IPS-18a (cell line): ENCODE measurements around the gene CDK16.

Source experiments
- H3K27ac ChIP-seq: one replicate; pipeline ENCODE4 v1.5.1; 2013; ENCODE audit warnings: low read length
- H3K27me3 ChIP-seq: one replicate; pipeline ENCODE4 v1.6.1; 2013; ENCODE audit warnings: mild to moderate bottlenecking, low read length; ENCODE audit not compliant: control insufficient read depth, insufficient read depth
- H3K36me3 ChIP-seq: one replicate; pipeline ENCODE4 v1.6.1; 2013; ENCODE audit warnings: low read depth, low read length; ENCODE audit not compliant: control insufficient read depth
- H3K4me1 ChIP-seq: one replicate; pipeline ENCODE4 v1.6.1; 2013; ENCODE audit warnings: low read depth, low read length; ENCODE audit not compliant: control insufficient read depth
- H3K4me3 ChIP-seq: one replicate; pipeline ENCODE4 v1.5.1; 2013; ENCODE audit warnings: low read length
- H3K9ac ChIP-seq: one replicate; pipeline ENCODE4 v1.6.1; 2013; ENCODE audit warnings: mild to moderate bottlenecking, low read length, moderate library complexity
- H3K9me3 ChIP-seq: one replicate; pipeline ENCODE4 v1.6.1; 2013; ENCODE audit warnings: low read depth, low read length; ENCODE audit not compliant: control insufficient read depth

CDK16 gene

DNA sequence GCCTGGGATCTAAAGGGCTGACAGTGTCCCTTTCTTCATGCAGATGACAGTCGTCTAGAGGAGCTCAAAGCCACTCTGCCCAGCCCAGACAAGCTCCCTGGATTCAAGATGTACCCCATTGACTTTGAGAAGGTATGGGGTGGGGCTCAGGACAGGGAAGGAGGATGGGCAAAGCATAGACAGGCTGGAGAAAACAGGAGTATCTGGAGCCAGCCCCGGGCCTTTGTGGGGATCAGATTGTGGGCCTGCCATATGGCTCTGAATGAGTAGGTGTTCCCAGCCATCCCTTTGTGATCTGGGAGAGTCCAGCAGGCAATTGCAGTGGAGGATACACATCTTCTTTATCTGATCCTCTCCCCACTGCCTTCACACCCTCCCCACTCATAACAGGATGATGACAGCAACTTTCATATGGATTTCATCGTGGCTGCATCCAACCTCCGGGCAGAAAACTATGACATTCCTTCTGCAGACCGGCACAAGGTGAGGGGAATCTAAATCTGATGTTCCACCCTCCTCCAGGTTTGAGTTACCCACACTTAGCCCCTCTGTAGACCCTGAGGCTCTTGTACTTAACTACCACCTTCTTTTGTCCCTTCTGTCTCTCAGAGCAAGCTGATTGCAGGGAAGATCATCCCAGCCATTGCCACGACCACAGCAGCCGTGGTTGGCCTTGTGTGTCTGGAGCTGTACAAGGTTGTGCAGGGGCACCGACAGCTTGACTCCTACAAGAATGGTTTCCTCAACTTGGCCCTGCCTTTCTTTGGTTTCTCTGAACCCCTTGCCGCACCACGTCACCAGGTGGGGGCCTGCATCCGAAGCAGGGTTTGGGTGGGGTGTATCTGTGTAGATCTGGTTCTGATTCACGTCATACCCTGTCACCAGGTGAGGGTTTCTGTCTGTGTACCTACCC, 5.8 kb upstream of the CDK16 start:
- no peaks in the 10 kb centered on the region for H3K4me1 ChIP-seq
- peaks cover 69% of the 10 kb centered on the region for H3K36me3 ChIP-seq
- no peak overlapping the region for H3K27ac ChIP-seq
- no peaks in the 10 kb centered on the region for H3K27me3 ChIP-seq
- no peak overlapping the region for H3K9ac ChIP-seq
- peaks cover 11% of the 10 kb centered on the region for H3K9me3 ChIP-seq
- H3K4me3 ChIP-seq = no peak overlapping the region

DNA sequence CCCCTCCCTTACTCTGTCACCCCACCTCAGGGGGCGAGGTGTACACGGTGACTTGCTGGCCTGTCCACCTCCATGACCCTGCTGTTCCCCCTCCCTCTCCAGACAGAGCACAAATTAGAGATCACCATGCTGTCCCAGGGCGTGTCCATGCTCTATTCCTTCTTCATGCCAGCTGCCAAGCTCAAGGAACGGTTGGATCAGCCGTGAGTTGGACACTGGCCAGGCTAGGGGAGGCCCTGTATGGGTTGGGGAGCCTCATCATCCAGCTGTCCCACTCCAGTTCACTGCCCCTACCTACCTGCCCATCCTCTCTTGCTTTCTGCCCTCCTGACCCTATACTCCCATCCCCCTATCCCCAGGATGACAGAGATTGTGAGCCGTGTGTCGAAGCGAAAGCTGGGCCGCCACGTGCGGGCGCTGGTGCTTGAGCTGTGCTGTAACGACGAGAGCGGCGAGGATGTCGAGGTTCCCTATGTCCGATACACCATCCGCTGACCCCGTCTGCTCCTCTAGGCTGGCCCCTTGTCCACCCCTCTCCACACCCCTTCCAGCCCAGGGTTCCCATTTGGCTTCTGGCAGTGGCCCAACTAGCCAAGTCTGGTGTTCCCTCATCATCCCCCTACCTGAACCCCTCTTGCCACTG, 3.9 kb upstream of the CDK16 start:
- Histone ChIP-seq H3K9ac (no peak overlapping the region), H3K36me3 (peaks cover 59% of the 10 kb centered on the region), H3K9me3 (peaks cover 6% of the 10 kb centered on the region), H3K27ac (no peak overlapping the region), H3K4me3 (no peak overlapping the region), H3K4me1 (no peaks in the 10 kb centered on the region), H3K27me3 (no peaks in the 10 kb centered on the region)

DNA sequence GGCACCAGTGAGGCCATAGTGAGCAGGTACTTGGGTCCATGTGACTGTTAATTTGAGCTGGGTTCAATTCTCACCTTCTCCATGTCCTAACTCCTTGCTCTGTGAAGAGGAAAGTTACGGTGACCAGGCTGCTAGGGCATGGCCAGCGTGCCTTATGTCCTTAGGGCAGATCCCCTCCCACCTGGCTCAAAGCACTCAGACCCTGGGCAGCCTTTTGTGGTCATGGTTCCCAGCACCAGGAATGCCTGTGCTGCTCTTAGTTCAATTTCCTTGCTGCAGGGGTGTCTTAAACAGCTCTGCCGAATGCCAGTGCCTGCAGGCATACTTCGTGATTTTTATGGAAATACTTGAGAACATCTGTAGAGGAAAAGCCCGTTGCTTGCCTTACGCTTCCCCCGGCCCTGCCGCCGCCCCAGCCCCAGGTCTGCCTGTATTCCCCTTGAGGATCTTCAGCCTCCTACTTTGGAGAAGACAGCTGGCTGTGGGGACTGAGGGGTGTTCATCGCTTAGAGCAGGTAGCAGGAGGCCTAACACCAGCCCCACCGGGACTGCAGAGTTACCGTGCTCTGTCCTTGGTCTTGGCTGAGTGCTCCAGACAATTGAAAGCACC, 3.1 kb upstream of the CDK16 start:
- H3K27me3 ChIP-seq = no peaks in the 10 kb centered on the region
- H3K4me3 ChIP-seq = no peak overlapping the region
- no peak overlapping the region for H3K9ac ChIP-seq
- no peak overlapping the region for H3K27ac ChIP-seq
- peaks cover 6% of the 10 kb centered on the region for H3K9me3 ChIP-seq
- H3K4me1 ChIP-seq = no peaks in the 10 kb centered on the region
- peaks cover 50% of the 10 kb centered on the region for H3K36me3 ChIP-seq

DNA sequence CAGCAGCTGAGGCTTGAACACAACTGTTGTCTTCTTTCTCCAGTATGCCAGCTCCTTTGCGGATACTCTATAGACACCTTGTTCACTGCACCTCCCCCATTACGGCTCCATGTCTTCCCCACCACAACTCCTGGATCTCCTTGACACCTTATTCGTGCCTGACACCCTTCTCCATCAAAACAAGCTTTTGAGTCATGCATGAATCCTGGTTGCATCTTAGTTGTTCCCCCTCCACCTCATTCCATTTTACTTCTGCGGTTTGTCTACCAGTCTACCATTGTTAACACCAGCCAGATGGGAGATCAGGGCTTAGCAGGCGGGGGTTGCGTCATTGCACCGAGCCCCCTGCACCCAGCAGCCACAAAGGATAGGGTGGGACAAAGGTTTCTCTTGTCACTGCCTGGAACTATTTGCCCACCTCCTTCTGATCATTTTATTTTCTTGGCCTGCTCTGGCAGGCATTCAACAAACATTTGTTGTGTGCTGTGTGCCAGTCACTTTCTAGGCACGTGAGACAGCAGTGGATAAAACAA, 2.0 kb upstream of the CDK16 start:
- H3K4me3 ChIP-seq = no peak overlapping the region
- H3K9ac ChIP-seq = peak overlapping the region; percentile 29
- H3K27me3 ChIP-seq = no peaks in the 10 kb centered on the region
- peaks cover 40% of the 10 kb centered on the region for H3K36me3 ChIP-seq
- no peaks in the 10 kb centered on the region for H3K4me1 ChIP-seq
- no peak overlapping the region for H3K27ac ChIP-seq
- peaks cover 6% of the 10 kb centered on the region for H3K9me3 ChIP-seq

DNA sequence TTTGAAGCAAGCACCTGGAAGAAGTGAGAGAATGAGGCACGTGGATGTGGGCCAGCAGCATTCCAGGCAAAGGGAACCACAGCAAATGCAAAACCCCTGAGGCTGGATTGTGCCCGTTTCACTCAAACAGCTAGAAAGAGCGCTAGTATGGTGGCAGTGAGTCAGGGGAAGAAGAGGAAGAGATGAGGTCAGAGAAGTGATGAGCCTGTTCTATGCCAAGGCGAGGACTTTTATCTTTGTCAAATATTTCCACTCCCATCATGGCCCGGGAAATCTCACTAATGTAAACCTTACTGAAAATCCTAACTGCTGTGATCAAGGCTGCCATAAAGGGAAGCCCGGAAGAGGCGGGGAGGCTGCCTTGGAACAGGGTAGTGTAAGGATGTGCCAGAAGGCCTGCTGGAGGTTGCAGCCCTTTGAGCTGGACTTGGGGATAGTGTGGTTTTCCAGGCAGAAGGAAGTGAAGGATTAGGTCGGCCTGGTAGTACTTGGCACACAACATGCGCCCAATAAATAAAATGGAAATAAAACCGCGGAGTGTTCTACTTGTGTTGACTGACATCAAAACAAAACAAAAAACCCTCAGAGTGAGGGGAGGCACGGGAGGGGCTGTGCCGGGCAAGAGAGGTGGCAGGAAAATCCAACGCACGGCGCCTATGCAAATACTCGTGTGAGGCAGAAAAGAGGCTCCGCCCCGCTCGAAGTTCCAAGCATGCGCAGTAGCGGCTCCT, 1.2 kb upstream of the CDK16 start:
- peaks cover 31% of the 10 kb centered on the region for H3K36me3 ChIP-seq
- H3K4me1 ChIP-seq = no peaks in the 10 kb centered on the region
- H3K9me3 ChIP-seq = peaks cover 6% of the 10 kb centered on the region

DNA sequence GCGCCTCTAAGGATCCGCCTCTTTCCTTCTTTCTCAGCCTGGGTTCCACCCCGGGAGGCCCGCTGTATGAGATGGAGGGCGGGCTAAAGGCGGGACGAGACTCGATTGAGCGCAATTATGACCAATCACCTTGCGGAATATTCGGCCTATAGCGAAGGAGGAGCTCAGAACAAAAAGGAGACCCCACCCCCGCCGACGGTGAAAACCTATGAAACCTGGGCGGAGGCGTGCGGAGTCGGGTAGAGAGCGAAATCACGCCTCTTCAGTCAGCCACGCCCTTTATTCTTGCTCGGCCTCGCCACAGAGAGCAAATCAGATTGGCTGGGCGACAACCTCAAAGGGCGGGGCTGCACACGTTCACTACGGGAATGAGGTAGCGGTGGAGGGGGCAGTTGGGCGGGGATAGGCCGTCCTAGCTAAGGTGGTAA, 615 bp upstream of the CDK16 start:
- Histone ChIP-seq H3K36me3 (peaks cover 27% of the 10 kb centered on the region), H3K4me3 (peak overlapping the region; percentile 81), H3K27ac (peak overlapping the region; percentile 70)

More for the DNA sequence above, 1.2 kb upstream of the CDK16 start:
- Histone ChIP-seq H3K9ac (peak overlapping the region; percentile 29), H3K4me3 (no peak overlapping the region), H3K27me3 (no peaks in the 10 kb centered on the region), H3K27ac (no peak overlapping the region)

DNA sequence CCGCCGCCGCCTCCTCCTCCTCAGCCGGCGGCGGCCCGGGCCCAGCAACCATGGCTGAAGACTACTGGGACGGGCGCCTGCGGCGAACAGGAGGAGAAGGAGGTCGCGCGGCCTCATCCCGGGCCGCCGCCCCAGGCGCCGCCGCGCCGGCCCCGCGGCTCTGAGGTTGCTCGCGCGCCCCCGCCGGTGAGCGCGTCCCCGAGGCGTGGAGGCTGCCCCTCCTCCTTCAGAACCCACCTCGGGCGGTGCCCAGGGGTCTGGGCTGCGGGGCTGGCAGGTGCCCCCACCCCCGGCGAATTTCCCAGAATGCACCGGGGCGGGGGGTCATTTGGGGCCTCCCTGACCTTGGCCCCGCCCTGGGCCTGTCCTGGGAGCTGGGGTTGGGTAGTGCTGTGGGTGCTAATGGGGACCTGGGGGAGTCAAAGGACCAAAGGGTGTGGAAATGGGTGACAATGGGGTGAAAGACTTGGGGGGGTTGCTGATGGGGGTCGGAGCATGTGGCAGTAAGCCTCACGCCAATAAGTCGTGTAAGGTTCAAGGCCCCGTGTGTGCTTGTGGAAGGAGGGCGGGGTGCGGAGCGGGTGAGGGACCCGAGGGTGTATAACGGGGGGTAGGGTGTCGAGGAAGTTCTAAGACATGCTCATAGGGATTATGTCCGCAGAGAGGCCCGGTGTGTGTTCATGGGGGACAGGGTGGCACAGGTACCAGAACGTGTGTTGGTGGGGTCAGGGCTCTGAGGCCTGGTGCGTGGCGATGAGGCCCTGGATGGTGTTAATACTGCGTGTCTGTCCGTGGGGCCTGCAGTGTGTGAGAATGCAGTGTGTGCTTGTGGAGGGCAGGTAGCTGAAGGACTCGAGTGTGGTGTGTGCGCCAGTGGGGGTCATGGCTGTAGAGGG, 687 bp downstream of the CDK16 start:
- peak overlapping the region; percentile 88 for H3K9ac ChIP-seq

More for the DNA sequence above, 615 bp upstream of the CDK16 start:
- Histone ChIP-seq H3K9ac (peak overlapping the region; percentile 88), H3K4me1 (no peaks in the 10 kb centered on the region), H3K9me3 (peaks cover 6% of the 10 kb centered on the region), H3K27me3 (no peaks in the 10 kb centered on the region)

DNA sequence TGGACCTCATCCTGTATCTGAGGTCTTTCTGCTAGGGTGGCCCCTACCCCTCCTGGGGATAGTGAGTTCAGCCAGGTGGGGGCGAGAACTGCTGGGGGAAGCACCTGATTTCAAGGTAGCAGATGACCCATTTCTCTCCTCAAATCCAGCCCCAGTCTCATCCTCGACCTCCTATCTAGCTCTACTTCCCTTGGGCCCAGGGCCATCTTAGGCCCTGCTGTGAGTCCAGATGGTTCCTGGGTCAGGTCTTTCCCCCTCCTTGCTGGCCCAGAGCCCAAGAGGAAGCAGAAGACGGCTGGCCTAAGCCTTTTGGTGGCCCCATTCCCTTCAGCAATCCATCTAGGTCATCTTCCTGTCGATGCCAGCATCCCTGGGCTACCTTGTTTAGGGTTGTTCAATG, 3.3 kb downstream of the CDK16 start:
- no peaks in the 10 kb centered on the region for H3K4me1 ChIP-seq
- H3K4me3 ChIP-seq = no peak overlapping the region
- H3K9me3 ChIP-seq = peaks cover 11% of the 10 kb centered on the region
- H3K27ac ChIP-seq = no peak overlapping the region
- peaks cover 39% of the 10 kb centered on the region for H3K36me3 ChIP-seq
- H3K27me3 ChIP-seq = no peaks in the 10 kb centered on the region
- H3K9ac ChIP-seq = no peak overlapping the region

More for the DNA sequence above, 687 bp downstream of the CDK16 start:
- H3K36me3 ChIP-seq = peaks cover 30% of the 10 kb centered on the region
- H3K27ac ChIP-seq = no peak overlapping the region
- peak overlapping the region; percentile 81 for H3K4me3 ChIP-seq
- H3K27me3 ChIP-seq = no peaks in the 10 kb centered on the region
- peaks cover 6% of the 10 kb centered on the region for H3K9me3 ChIP-seq
- no peaks in the 10 kb centered on the region for H3K4me1 ChIP-seq

DNA sequence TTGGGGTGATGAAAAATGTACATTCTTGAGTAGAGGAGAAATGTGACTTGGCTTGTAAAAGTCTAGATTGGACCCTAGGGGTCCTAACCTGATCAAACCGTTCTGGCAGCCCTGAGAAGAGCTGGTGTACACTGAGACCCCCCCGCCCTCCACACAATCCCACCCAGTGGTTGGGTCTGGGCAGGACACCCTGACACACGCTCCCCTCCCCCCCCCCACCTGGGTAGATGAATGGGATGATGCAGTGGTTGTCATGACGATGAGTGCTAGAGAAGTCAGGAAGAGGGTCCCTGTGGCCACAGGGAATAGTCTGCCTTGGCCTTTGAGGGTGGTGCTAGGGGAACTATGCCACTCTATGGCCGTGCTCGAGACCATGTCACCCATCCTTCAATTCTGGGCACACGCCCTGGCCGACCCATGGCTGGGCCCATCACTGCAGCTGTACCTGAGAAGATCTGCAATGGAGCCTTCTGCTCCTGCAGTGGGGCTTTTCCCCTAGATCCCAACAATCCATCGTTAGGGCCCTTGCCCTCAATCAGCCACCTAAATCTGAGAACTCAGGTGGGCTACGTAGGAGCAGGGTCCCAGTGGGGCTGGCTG, 4.4 kb downstream of the CDK16 start:
- Histone ChIP-seq H3K9me3 (peaks cover 11% of the 10 kb centered on the region), H3K27ac (no peak overlapping the region), H3K27me3 (no peaks in the 10 kb centered on the region), H3K9ac (no peak overlapping the region), H3K4me3 (no peak overlapping the region), H3K36me3 (peaks cover 50% of the 10 kb centered on the region), H3K4me1 (no peaks in the 10 kb centered on the region)
